GM19455 (cell line): ENCODE results near the gene MAP4K2.

Experiments
- ATAC-seq: cut with Tn5 transposase; IDR thresholded peaks from one replicate; pipeline ENCODE4 v1.9.1; 2021; ENCODE audit not compliant: unreplicated experiment

Gene MAP4K2

DNA sequence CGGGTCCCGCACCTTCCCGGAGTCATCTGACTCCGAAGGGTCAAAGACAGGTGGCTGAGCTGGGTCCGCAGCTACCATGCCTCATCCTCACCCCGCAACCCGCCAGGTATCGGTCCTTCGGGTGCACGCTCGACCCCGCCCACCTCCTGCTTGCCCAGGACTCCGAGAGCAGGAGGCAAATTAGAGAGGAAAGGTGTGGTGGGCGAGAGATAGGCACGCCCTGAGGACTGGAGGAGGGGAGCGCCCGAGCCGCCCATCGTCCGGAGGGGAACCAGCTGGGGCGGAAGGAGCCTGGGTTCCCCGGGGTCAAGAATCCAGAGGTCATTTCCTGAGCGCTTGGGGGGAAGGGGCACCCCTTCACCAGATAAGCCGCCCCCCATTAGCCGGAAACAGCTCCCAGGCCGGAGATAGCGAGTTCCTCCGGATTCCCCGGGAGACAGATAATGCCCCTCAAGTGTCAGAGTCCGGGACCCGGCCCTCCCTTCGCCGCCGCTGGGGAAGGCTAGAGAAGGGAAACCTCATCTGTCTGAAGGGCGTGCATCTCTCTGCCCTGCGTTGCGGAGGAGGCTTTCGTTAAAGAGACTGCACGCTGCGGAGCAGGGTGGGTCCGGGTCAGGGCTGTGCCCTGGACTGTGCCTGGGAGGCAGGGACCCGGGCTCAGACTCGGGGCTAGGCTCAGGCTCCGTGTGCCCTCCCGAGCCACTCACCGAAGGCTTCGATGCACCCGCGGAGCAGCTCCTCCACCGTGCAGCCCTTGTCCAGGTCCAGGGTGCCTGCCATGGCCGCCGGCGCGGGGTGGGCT, 60.7 kb downstream of the MAP4K2 start:
- no peak for ATAC-seq

DNA sequence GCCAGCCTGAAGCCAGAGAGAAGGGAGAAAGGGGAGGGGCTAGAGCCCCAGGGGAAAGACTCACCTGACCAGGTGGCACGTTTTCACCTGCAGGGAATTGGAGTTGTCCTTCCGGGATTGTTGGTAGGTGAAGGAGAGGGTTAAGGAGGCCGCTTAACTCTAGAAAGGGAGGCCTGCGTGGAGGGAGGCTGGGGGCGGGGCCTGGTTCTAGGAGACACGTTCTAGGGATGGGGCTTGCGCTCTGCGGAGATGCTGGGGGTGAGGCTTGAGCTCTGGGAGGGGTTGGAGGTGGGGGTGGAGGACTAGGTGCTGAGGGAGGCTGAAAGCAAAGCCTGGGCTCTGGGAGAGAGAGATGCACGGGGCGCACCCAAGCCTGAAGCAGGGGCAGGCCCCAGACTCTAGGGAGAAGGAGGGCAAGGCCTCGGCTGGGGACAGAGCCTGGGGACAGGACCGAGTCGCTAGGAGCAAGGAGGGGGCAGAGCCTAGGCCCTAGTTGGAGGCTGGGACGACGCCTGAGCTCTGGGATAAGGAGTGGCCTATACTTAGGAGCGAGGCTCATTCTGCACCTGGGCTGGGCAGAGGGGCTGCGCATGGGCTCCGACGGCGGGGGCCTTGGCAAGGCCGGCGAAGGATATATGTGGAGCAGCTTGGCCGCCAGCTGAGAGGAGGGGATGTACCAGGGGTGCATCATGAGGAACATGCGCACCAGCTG, 61.5 kb downstream of the MAP4K2 start:
- no peak for ATAC-seq

GRCh38 chr11:64739871-64740270, 63.1 kb downstream of the MAP4K2 start:
- no peak for ATAC-seq

- ATAC-seq, result no peak
Observed at GRCh38 chr11:64736654-64737053, 66.4 kb downstream of the MAP4K2 start.

DNA sequence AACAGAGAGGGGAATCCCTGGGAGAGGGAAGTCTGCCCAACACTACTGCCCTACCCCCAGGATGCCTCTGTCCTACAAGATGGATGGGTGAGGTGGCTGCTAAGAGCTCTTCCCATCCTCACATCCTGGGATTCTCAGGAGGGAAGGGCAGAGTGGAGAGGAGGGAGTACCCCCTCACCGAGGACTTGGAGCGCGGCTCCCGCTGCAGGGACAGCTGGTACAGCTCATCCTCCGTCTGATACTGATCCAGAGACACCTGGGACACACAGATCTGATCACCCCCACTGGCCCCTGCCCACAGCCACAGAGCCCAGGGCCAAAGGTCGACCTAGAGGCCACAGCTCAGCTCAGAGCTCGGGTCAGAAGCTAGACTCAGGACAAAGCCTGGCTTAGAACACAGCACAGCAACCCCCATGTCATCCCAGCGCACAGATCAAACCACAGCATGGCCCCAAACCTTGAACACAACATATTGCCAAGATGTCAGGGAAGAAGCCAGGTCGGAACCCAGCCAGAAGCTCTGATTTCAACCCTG, 67.2 kb downstream of the MAP4K2 start:
- no peak for ATAC-seq
